OCI-M2 (cell line): Measurements from ENCODE around the gene CAMKK1.

Source experiments
- DNase-seq: peaks from one replicate; lab custom pipeline; 2025; ENCODE audit not compliant: unreplicated experiment; lab: John Stamatoyannopoulos, UW

CAMKK1 gene

DNA sequence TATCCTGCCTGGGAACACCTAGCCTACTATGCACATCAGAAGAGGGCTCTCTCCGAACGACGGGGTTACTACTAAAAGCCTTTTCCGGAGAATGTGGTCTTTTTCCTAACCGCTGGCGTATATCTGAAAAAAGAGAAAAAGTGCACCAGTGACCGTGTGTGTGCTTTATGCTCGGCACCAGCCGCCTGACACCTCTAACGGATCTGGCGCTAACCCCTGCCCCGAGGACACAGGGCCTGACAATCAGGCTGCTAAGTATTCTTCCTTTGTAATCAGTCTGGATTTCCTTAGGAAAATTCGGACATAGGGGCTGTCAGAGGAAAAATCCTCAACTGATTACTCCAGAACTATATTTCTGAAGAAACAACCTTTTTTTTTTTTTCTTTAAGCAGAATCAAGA lies 78.5 kb downstream of the CAMKK1 start:
- DNase-seq, result no peak

DNA sequence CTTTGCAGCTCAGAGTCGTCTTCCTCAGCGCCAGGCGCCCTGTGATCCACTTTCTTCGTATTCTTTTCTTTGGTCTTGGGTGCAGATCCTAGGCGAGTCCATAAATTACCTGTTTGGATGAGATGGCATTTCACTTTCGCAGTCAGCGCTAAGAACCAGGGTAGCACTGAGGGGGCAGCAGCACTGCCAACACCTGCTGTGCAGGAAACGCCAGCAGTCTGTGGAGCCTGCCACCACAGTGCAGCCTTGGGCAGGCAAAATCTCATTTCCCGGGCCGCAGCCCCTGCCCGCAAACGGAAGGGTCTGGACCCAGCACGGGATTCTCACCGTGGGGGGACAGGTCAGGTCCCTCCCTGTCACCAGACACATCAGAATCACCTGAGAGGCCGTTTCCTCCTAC lies 79.7 kb downstream of the CAMKK1 start:
- DNase-seq, result no peak

DNA sequence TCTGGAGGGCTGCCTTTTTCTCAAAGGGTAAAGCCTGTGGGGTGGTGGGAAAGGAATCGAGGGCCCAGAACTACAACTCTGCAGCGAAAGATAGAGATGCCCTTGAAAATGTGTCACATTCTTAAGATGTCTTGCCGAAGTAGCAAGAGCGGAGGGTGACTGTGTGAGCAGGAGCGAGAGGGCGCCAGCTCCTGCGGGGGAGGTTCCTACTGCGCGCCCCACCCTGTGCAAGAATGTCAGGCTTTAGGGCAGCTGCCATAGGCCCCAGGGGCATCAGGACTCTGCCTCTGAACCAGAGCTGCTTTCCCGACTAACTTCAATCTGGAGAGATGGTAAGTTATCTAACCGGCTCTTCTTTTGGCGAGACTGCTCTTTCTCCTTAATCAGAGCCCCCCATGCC lies 80.1 kb downstream of the CAMKK1 start:
- no peak for DNase-seq

DNA sequence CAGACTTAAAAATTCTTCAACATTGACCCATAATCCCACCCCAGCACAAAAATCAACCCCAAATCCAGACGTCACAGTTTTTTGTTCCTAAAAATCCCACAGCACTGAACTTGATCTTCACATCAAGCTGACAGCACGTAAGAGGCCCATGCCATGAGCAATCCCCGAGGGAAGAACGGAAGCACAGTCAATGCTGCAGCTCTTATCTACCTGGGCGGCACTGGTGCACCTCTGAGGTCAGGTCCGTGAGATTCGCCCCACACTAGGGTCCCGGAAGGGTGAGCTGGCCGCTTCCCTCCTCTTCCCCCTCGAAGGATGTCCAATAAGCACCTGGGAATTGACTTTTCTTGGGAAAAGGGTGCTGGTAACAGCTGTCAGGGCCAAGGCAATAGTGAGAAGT lies 80.6 kb downstream of the CAMKK1 start:
- DNase-seq, result no peak
